GM21526 (cell line): ENCODE results near the gene LCNL1.

Source experiments
- ATAC-seq: cut with Tn5 transposase; IDR thresholded peaks from one replicate; pipeline ENCODE4 v1.9.1; 2021; ENCODE audit warnings: moderate library complexity; ENCODE audit not compliant: unreplicated experiment, low FRiP score

Gene LCNL1

GRCh38 chr9:136958473-136958872 is 24.3 kb upstream of the LCNL1 start:
- no peak for ATAC-seq

- ATAC-seq, result no peak
These were observed 23.6 kb upstream of the LCNL1 start for GRCh38 chr9:136958898-136959850.

- no peak for ATAC-seq
These were observed 22.4 kb upstream of the LCNL1 start for GRCh38 chr9:136960212-136960937.

GRCh38 chr9:136960938-136961275 is 21.9 kb upstream of the LCNL1 start:
- no peak for ATAC-seq

- no peak for ATAC-seq
These were observed 21.3 kb upstream of the LCNL1 start for GRCh38 chr9:136961279-136962065.

GRCh38 chr9:136962163-136962562 is 20.6 kb upstream of the LCNL1 start:
- ATAC-seq, result no peak

- ATAC-seq, result no peak
These were observed 20.0 kb upstream of the LCNL1 start for GRCh38 chr9:136962701-136963248.

- no peak for ATAC-seq
These were observed 19.5 kb upstream of the LCNL1 start for GRCh38 chr9:136963341-136963740.

- ATAC-seq, result no peak
These were observed 19.0 kb upstream of the LCNL1 start for GRCh38 chr9:136963751-136964150.

GRCh38 chr9:136964171-136964689 is 18.6 kb upstream of the LCNL1 start:
- no peak for ATAC-seq

- ATAC-seq, result no peak
These were observed 17.9 kb upstream of the LCNL1 start for GRCh38 chr9:136964833-136965422.

- ATAC-seq, result no peak
These were observed 16.9 kb upstream of the LCNL1 start for GRCh38 chr9:136965771-136966484.

GRCh38 chr9:136968333-136969127 is 14.3 kb upstream of the LCNL1 start:
- ATAC-seq, result no peak

GRCh38 chr9:136969150-136969549 is 13.6 kb upstream of the LCNL1 start:
- ATAC-seq, result no peak

GRCh38 chr9:136969774-136970173 is 13.0 kb upstream of the LCNL1 start:
- no peak for ATAC-seq

- ATAC-seq, result no peak
These were observed 12.4 kb upstream of the LCNL1 start for GRCh38 chr9:136970361-136970760.

GRCh38 chr9:136971746-136972145 is 11.0 kb upstream of the LCNL1 start:
- no peak for ATAC-seq

- no peak for ATAC-seq
These were observed 10.5 kb upstream of the LCNL1 start for GRCh38 chr9:136972335-136972734.

GRCh38 chr9:136972743-136973142 is 10.1 kb upstream of the LCNL1 start:
- ATAC-seq, result no peak
